NCI-H2227 (cell line): ENCODE data around the gene MAGEA2B.
"Not testable (repeated sequence)": the region's sequence is repeated elsewhere in the genome, so short reads cannot be mapped to it uniquely, and the experiment has no call there.

Experiments
- DNase-seq: peaks from one replicate; lab custom pipeline; 2025; ENCODE audit not compliant: unreplicated experiment; lab: John Stamatoyannopoulos, UW

MAGEA2B gene

GRCh38 chrX:152758918-152759317, 44.5 kb downstream of the MAGEA2B start, which contains the start of gene CSAG3:
TSS of gene CSAG3 (plus strand) at chrX:152759218.
- DNase-seq = not testable (repeated sequence)

GRCh38 chrX:152759544-152759943, 45.1 kb downstream of the MAGEA2B start:
- DNase-seq = not testable (repeated sequence)

- DNase-seq = not testable (repeated sequence)
These were observed 47.2 kb downstream of the MAGEA2B start for GRCh38 chrX:152761582-152761981.

- not testable (repeated sequence) for DNase-seq
These were observed 52.1 kb downstream of the MAGEA2B start for GRCh38 chrX:152766562-152766961.
